HG02610 (cell line): ENCODE measurements around the gene NT5DC1.

Experiments used
- ATAC-seq: cut with Tn5 transposase; IDR thresholded peaks from one replicate; pipeline ENCODE4 v1.9.1; 2021; ENCODE audit warnings: mild to moderate bottlenecking, moderate library complexity; ENCODE audit not compliant: unreplicated experiment

The NT5DC1 gene

DNA sequence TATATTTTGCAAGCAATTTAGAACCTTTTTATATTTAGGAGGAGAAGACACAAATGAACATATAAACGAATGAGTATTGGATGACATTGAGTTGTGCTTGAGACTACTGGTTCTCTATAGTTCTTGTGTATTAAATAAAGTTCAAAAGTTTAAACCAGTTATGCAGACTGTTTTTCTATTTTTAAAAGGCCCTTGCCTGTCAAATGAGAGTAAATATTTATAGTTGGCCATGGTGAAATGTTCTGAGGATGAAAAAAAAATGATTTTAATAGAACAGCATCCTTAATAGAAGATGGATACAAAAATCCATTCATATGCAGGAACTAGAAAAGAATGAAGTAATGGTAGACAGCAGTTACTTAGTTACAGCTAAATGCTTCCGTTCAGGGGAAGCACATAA is 88.8 kb downstream of the NT5DC1 start:
- ATAC-seq: no peak

GRCh38 chr6:116190550-116190949 is 89.9 kb downstream of the NT5DC1 start:
- no peak for ATAC-seq

- no peak for ATAC-seq
These were observed 91.2 kb downstream of the NT5DC1 start for GRCh38 chr6:116191881-116192280.

DNA sequence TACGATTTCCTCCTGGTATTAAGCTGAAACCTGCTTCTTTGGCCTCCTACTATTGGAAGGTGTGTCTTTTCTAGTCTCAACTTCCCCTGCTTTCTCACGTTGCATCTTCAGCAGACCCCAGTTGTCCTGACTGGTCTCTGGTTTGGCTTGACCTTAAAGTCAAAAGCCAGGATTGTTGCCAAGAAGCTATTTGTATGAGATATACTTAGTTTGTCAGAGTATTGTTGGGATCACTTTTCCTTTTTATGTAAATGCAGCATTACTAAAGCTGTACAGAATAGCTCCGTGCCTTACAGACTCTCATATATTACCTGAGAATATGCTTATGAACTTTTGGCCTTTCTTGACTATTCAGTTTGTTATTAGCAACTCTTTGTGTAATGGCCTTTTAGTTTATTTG is 92.1 kb downstream of the NT5DC1 start:
- no peak for ATAC-seq

DNA sequence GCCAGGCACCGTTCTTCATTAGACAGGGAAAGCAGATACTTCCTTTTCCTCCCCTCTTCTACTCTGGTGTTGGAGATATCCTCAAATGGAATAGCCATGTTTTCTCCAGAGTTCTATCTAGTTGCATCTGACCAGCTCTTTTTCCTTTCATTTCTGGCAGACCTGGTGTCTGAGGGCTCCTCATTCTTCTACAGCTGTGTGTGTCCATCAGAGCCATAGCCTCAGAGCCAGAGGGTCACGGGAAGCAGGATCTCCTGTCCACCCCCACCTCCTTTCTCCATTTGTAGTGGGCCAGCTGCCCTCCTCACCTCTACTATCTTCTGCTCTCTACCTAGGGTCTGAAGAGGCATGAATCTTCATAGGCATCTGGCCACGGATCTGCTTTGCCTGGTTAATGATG is 96.2 kb downstream of the NT5DC1 start:
- no peak for ATAC-seq

GRCh38 chr6:116200619-116201249 is 100.1 kb downstream of the NT5DC1 start:
- ATAC-seq: no peak

DNA sequence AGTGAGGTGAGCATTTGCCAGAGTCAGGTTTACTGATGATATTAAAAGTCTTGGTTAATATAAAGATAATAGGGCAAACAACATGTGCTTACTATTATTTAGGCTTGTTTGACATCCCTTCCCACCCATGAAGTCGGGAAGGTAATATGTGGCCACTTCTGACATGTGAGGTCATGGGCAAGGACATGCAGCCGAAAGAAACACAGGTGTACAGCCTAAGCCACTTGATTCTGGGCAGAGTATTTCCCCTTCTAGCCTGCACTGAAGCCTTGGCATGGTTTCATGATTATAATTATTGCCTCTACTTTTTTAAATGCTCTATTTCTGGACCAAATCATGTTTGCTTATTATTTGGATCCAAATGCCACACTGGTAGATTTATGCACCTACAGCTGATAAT is 100.9 kb downstream of the NT5DC1 start:
- no peak for ATAC-seq

DNA sequence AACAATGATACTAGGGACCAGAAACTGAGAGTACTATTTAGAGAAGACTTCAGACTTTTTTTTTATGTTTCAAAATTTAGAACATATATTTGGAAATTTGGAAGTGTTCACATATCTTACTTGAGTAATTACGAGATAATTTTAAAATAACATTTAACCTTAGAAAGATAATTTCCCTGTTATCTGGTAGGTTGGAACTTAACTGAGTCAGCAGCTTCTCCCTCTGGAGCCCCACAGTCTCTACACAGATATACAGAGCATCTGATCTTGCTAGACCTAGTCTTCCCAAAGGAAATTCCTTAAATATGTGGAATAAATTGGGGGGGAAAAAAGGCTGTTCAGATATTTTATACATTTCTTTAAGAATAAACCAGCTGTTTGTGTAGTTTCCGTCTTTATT is 104.6 kb downstream of the NT5DC1 start:
- ATAC-seq: no peak

DNA sequence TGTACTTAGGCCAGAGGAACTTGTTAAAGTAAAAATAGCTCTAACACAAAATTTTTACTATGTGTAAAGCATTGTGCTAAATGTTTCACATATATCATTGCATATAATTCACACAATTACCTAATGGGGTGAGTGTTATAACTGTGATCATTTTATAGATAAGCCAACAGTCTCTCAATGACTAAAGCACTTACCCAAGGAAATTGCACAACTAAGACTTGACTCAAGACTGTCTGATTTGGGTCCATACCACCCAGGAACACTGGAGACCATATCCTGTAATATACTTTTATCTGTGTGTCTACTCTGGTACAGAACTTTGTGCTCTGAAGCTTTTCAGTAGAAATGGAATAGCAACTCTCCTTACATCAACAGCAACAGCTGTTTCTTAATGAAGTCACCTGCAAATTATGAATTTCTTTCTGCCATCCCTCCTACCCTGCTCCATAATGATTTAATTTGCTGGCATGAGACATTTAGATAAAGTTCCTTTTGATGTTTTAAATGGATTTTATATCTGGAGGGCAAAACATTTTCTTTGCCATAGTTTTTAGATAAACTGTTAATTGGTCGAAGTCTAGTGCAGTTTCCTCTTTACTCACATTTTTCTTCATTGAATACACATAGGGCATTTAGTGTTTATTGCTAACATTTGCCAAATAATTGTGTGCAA is 105.7 kb downstream of the NT5DC1 start:
- ATAC-seq: no peak

GRCh38 chr6:116208056-116208785 is 107.6 kb downstream of the NT5DC1 start:
- no peak for ATAC-seq

DNA sequence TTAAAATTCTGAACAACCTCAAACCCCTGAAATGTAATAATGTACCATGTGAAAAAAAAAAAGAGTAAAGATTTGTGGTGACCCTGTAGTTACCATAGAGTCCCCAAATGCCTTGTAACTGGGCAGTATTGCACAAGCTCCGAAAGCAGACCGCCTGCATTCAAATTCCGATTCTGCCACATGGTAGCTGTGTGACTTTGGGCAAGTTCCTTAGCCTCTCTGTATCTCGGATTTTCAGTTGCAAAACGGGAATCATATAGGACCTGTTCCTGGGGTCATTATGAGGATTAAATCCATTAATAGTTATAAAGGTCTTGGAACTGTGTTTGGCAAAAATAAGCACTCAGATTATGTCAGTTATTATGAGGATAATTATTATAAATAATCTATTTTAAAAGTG is 109.7 kb downstream of the NT5DC1 start:
- ATAC-seq: no peak

- no peak for ATAC-seq
These were observed 110.2 kb downstream of the NT5DC1 start for GRCh38 chr6:116210750-116211425.

- ATAC-seq: no peak
These were observed 114.0 kb downstream of the NT5DC1 start for GRCh38 chr6:116214681-116215080.

DNA sequence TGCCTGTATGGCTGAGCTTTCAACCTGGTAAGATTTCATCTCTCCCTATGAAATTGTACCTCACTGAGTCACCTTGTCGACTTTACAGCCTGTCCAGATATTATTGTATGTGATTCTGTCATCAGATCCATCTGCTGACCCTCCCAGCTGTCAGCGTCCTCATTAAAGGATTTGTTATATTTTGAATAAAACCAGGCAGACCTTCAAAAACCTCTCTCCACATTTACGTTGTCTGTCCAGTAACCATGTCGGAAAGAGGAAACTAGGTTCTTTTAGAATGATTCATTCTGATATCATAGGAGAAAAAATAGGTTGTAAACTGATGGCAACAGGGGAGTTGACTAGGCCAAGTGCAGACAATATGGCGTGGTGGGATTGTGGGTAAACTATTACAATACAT is 114.8 kb downstream of the NT5DC1 start:
- ATAC-seq: no peak

- no peak for ATAC-seq
These were observed 116.4 kb downstream of the NT5DC1 start for GRCh38 chr6:116217069-116217468.

- no peak for ATAC-seq
These were observed 117.5 kb downstream of the NT5DC1 start for GRCh38 chr6:116218172-116218633.

DNA sequence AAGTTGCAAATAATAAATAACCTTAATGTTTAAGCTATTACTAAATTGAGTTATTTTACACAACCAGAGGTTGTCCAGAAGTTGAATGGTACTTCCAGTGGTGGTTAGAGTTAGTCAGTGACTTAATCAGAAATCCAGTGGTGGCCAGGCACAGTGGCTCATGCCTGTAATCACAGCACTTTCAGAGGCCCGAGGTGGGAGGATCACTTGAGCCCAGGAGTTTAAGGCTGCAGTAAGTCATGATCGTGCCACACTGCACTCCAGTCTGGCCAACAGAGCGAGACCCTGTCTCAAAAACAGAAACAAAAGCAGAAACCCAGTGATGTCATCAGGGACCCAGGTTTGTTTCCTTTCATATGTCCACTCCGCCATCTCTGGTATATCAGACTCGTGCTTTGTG is 118.2 kb downstream of the NT5DC1 start:
- no peak for ATAC-seq

- no peak for ATAC-seq
These were observed 120.4 kb downstream of the NT5DC1 start for GRCh38 chr6:116221067-116221466.

GRCh38 chr6:116221911-116222310 is 121.3 kb downstream of the NT5DC1 start:
- no peak for ATAC-seq

DNA sequence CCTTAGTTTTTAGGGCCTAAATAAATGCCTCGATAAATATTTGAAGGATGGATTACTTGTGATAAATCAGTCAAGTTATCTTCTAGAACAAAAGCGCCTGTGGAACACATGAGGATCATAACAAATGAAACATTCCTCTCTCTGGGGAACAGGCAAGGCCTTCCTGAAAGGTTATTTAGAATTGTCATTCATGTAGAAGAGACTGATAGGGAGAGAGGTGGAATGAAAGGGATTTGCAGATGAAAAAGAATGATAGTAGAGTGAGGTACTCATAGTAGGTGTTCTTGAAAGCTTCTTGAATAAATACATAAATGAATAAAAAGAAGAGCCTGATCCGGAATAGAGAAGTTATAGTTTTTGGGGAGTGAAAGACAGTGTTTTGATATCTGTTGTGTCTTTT is 122.7 kb downstream of the NT5DC1 start:
- no peak for ATAC-seq

- ATAC-seq: no peak
These were observed 128.7 kb downstream of the NT5DC1 start for GRCh38 chr6:116229287-116229913.
